Loucy (cell line): Measurements from ENCODE around the gene TBL1X.

Source experiments
- CTCF ChIP-seq: fragments of 200-600 bp; sonication (generic); conservative IDR thresholded peaks from 2 replicates; pipeline ENCODE4 v1.5.1; 2014; ENCODE audit warnings: mild to moderate bottlenecking, antibody characterized with exemption, low read length
- EZH2phosphoT487 ChIP-seq: fragments of 200-600 bp; IDR thresholded peaks from 2 replicates; pipeline ENCODE4 v1.6.1; 2018; ENCODE audit warnings: antibody characterized with exemption, mild to moderate bottlenecking, moderate library complexity, borderline replicate concordance

- TF ChIP-seq CTCF (no peak), EZH2phosphoT487 (no peak)
Observed at GRCh38 chrX:9759337-9759736, 294.5 kb downstream of the TBL1X start.
